DND-41 (cell line): ENCODE measurements around the gene KCNIP1.

Experiments
- ATAC-seq: fragments of 200-7000 bp; cut with Tn5 transposase; 3 replicates; pipeline ENCODE4 v1.9.1; 2021; ENCODE audit warnings: low read depth; ENCODE audit not compliant: insufficient read depth
- DNase-seq: peaks from one replicate; pipeline ENCODE4 v3.0.0-alpha.2; 2020
- H2AFZ ChIP-seq: 2 replicates; pipeline ENCODE4 v1.6.0; 2012; ENCODE audit warnings: low read depth, low read length
- H3K27ac ChIP-seq: 2 replicates; pipeline ENCODE4 v1.5.1; 2012; ENCODE audit warnings: low read length, inconsistent platforms
- H3K27me3 ChIP-seq: fragments of 200-600 bp; sonication (generic); 2 replicates; pipeline ENCODE4 v1.6.0; 2012; ENCODE audit warnings: low read length, mild to moderate bottlenecking, inconsistent platforms; ENCODE audit not compliant: insufficient read depth, poor library complexity
- H3K36me3 ChIP-seq: 2 replicates; pipeline ENCODE4 v1.5.1; 2012; ENCODE audit warnings: low read length, inconsistent platforms; ENCODE audit not compliant: insufficient read depth
- H3K4me1 ChIP-seq: 2 replicates; pipeline ENCODE4 v1.5.1; 2012; ENCODE audit warnings: mild to moderate bottlenecking, low read length; ENCODE audit not compliant: insufficient read depth
- H3K4me2 ChIP-seq: 2 replicates; pipeline ENCODE4 v1.6.0; 2012; ENCODE audit warnings: mild to moderate bottlenecking, moderate library complexity, low read length, inconsistent platforms; ENCODE audit not compliant: insufficient read depth
- H3K4me3 ChIP-seq, 2 experiments: fragments of 200-600 bp in 1 of 2; shearing (Covaris generic) in 1 of 2; 2 replicates each; pipeline ENCODE4 v1.5.1; 2012 to 2016; ENCODE audit warnings: inconsistent platforms in 2 of 2, low read length in 2 of 2, mild to moderate bottlenecking in 2 of 2, low read depth in 1 of 2, moderate library complexity in 1 of 2
- H3K79me2 ChIP-seq: 2 replicates; pipeline ENCODE4 v1.6.0; 2012; ENCODE audit warnings: low read length, inconsistent platforms; ENCODE audit not compliant: insufficient read depth
- H3K9ac ChIP-seq: 2 replicates; pipeline ENCODE4 v1.6.0; 2012; ENCODE audit warnings: low read depth, mild to moderate bottlenecking, inconsistent platforms, low read length, moderate library complexity
- H3K9me3 ChIP-seq: 2 replicates; pipeline ENCODE4 v1.5.1; 2012; ENCODE audit warnings: low read length, moderate library complexity, mild to moderate bottlenecking, inconsistent platforms; ENCODE audit not compliant: insufficient read depth, severe bottlenecking
- H4K20me1 ChIP-seq: 2 replicates; pipeline ENCODE4 v1.6.0; 2012; ENCODE audit warnings: low read length; ENCODE audit not compliant: insufficient read depth
- EZH2 ChIP-seq: IDR thresholded peaks from 3 replicates; pipeline ENCODE4 v1.6.1; 2012; ENCODE audit warnings: borderline replicate concordance, low read depth, mild to moderate bottlenecking, moderate library complexity, low read length, inconsistent platforms; ENCODE audit not compliant: severe bottlenecking
- TF ChIP-seq, protein P1 (sequence below): IDR thresholded peaks from 2 replicates; pipeline ENCODE4 v1.5.1; 2012; ENCODE audit warnings: borderline replicate concordance, low read length, moderate library complexity, mild to moderate bottlenecking; ENCODE audit not compliant: poor library complexity, severe bottlenecking; ENCODE audit errors: extremely low read depth

The KCNIP1 gene

DNA sequence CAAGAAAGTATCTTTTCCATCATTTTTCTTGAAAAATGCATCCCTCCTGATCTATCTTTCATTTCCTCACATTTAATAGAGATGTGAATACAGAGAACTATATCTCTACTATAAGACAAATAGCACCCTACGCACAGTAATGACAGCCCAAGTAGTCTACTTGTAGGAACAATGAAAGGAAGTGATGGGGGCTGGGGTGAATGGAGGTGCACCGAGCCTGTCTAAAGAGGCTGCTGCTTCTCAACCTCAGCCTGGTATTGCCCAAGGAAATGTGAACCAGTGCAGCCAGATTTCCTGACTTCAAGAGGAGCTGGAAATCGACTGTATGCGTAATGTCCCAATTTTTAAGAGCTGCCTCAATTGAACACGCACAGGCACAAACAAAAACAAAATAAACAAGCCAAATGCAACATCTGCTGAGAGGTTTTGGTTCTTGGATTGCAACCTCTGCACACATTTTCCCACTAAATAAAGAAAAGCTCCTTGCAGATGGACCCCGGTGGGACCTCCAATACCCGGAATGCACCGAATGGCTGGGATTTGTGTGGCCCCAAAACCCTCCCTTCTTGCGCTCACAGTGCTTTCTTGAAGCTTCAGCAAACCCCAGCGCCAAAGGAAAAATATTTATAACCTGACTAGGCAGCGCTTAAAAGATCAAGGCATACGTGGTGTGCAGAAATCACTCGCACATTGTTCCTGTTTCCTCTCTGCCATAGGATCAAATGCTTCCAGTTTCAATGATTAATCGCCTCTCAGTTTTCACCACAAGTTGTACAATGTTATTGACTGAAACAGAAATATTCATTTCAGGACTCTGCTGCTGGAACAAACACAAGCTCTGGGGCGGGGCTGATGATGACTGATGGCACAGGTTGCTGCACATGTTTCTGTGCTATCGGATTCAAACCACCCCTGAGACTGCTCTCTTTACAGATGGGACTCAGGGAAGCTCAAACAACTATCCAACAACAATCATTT lies 68.3 kb downstream of the KCNIP1 start:
- Histone ChIP-seq H3K4me2 (no peak overlapping the region), H3K9me3 (no peaks in the 10 kb centered on the region), H3K4me1 (no peaks in the 10 kb centered on the region), H3K27ac (no peak overlapping the region), H4K20me1 (no peaks in the 10 kb centered on the region), H3K4me3 (no peak overlapping the region), H3K79me2 (no peaks in the 10 kb centered on the region), H2AFZ (no peak overlapping the region), H3K9ac (no peak overlapping the region), H3K27me3 (peaks cover 42% of the 10 kb centered on the region), H3K36me3 (no peaks in the 10 kb centered on the region)
- no peak for TF ChIP-seq EZH2
- TF ChIP-seq, protein P1, sequence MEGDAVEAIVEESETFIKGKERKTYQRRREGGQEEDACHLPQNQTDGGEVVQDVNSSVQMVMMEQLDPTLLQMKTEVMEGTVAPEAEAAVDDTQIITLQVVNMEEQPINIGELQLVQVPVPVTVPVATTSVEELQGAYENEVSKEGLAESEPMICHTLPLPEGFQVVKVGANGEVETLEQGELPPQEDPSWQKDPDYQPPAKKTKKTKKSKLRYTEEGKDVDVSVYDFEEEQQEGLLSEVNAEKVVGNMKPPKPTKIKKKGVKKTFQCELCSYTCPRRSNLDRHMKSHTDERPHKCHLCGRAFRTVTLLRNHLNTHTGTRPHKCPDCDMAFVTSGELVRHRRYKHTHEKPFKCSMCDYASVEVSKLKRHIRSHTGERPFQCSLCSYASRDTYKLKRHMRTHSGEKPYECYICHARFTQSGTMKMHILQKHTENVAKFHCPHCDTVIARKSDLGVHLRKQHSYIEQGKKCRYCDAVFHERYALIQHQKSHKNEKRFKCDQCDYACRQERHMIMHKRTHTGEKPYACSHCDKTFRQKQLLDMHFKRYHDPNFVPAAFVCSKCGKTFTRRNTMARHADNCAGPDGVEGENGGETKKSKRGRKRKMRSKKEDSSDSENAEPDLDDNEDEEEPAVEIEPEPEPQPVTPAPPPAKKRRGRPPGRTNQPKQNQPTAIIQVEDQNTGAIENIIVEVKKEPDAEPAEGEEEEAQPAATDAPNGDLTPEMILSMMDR = no peak
- ATAC-seq = no peak
- DNase-seq = no peak

- TF ChIP-seq, protein P1 = no peak
- TF ChIP-seq EZH2 = no peak
- no peaks in the 10 kb centered on the region for H3K9me3 ChIP-seq
- no peak overlapping the region for H3K27ac ChIP-seq
- H2AFZ ChIP-seq = no peak overlapping the region
- H3K4me3 ChIP-seq = no peak overlapping the region
- no peaks in the 10 kb centered on the region for H3K79me2 ChIP-seq
- DNase-seq (no peak), ATAC-seq (no peak)
- H3K4me2 ChIP-seq = no peak overlapping the region
- no peaks in the 10 kb centered on the region for H3K4me1 ChIP-seq
- peaks cover 34% of the 10 kb centered on the region for H3K27me3 ChIP-seq
- H3K36me3 ChIP-seq = no peaks in the 10 kb centered on the region
- no peaks in the 10 kb centered on the region for H4K20me1 ChIP-seq
- no peak overlapping the region for H3K9ac ChIP-seq
Measured at GRCh38 chr5:170573114-170573513, 69.3 kb downstream of the KCNIP1 start.

DNA sequence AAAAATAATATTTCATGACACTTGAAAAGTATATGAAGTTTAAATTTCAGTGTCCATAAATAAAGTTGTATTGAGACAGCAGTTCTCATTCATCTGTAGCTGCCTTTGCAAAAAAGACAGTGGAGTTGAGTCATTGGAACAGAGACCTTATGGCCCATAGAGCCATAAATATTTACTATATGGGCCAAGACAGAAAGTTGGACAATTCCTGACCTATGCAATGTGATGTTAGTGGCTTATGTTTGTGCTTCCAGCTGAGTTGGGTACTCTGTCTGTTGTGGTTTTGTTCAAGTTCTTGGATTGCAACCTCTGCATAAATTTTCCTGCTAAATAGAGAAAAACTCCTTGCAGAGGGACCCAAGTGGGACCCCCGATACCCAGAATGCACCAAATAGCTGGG lies 69.8 kb downstream of the KCNIP1 start:
- no peaks in the 10 kb centered on the region for H3K79me2 ChIP-seq
- no peaks in the 10 kb centered on the region for H3K36me3 ChIP-seq
- H3K4me2 ChIP-seq = no peak overlapping the region
- H3K9ac ChIP-seq = no peak overlapping the region
- TF ChIP-seq EZH2 = no peak
- TF ChIP-seq, protein P1 = no peak
- no peaks in the 10 kb centered on the region for H3K9me3 ChIP-seq
- no peaks in the 10 kb centered on the region for H4K20me1 ChIP-seq
- no peak for ATAC-seq
- no peak overlapping the region for H2AFZ ChIP-seq
- H3K4me3 ChIP-seq = no peak overlapping the region
- DNase-seq = no peak
- H3K4me1 ChIP-seq = no peaks in the 10 kb centered on the region
- peaks cover 31% of the 10 kb centered on the region for H3K27me3 ChIP-seq
- no peak overlapping the region for H3K27ac ChIP-seq
